GM13976 (cell line): ENCODE results near the gene BTK.

Source experiments
- DNase-seq: peaks from one replicate; pipeline ENCODE4 v3.0.0; 2012; ENCODE audit warnings: low spot score
- CTCF ChIP-seq: IDR thresholded peaks from 2 replicates; pipeline ENCODE4 v1.5.1; 2012; ENCODE audit warnings: borderline replicate concordance, mild to moderate bottlenecking; ENCODE audit not compliant: insufficient read depth; ENCODE audit errors: extremely low read depth, missing control alignments, control extremely low read depth
- in situ Hi-C: fragments of 300-500 bp; cut with MboI; formaldehyde crosslinking; loops from one replicate; pipeline ENCODE4 v1.12.0; 2022; ENCODE audit warnings: low sequenced_read_pairs, mixed read lengths, inconsistent platforms; ENCODE audit not compliant: unreplicated experiment

BTK gene

GRCh38 chrX:101303790-101304189 lies 82.2 kb downstream of the BTK start:
- in situ Hi-C loops = no loop called here
- DNase-seq = no peak
- no peak for TF ChIP-seq CTCF
